Body of pancreas (tissue), 4 donors: ENCODE data around the gene GUCA2B. TPM values are rescaled to one million over a fixed set of nuclear protein-coding genes. Genes with fewer than 3 reads are reported as not detected.

ENCODE experiments used
- ATAC-seq: fragments of 150-250 bp; one replicate; pipeline ENCODE4 v1.9.1; 2016
- DNase-seq, 4 donors: peaks; one replicate each; pipeline ENCODE4 v3.0.0-alpha.2; 2019
- H3K27ac ChIP-seq, 4 donors: fragments of 200-600 bp; sonication (generic); 1 replicate in 3 of 4; 2 replicates in 1 of 4; pipeline versions ENCODE4 v1.5.1 to v1.6.1; 2016 to 2019; ENCODE audit warnings: mild to moderate bottlenecking in 1 of 4, mixed read lengths in 1 of 4, moderate library complexity in 1 of 4
- H3K27me3 ChIP-seq, 2 donors: fragments of 200-600 bp; sonication (generic); one replicate each; pipeline ENCODE4 v1.6.0; 2016; ENCODE audit warnings: mild to moderate bottlenecking in 1 of 2
- H3K36me3 ChIP-seq, 2 donors: fragments of 200-600 bp; sonication (generic); replicated peaks in 1 of 2; 2 replicates each; pipeline ENCODE4 v1.5.1; 2016; ENCODE audit warnings: low read depth in 2 of 2; ENCODE audit not compliant: insufficient read depth in 1 of 2
- H3K4me1 ChIP-seq: fragments of 200-600 bp; sonication (generic); one replicate; pipeline ENCODE4 v1.6.0; 2016
- H3K4me3 ChIP-seq, 2 donors: fragments of 200-600 bp; sonication (generic); 1 replicate in 1 of 2; 2 replicates in 1 of 2; pipeline ENCODE4 v1.5.1; 2016 to 2019
- H3K9me3 ChIP-seq, 3 donors: fragments of 200-600 bp; sonication (generic); 1 replicate in 2 of 3; 2 replicates in 1 of 3; pipeline ENCODE4 v1.5.1; 2016
- POLR2A ChIP-seq, 3 donors: fragments of 450-650 bp; IDR thresholded peaks; one replicate each; pipeline ENCODE4 v1.6.1; 2016; ENCODE audit warnings: antibody characterized with exemption in 3 of 3, mild to moderate bottlenecking in 2 of 3
- WGBS, 2 donors: methylation state at CpG; one replicate each; pipeline ENCODE4 v1.1.5; 2017; 5-methylcytosine and 5-hydroxymethylcytosine counted together
- intact Hi-C: fragments of 100-400 bp; cut with DNase I; formaldehyde crosslinking; loops from one replicate; pipeline ENCODE4 v1.15.1; 2023
- total RNA-seq, 2 donors: library from RNA; depleted of rRNA; stranded (reverse); fragments of >200 nt; gene quantifications; one replicate each; pipeline ENCODE4 v1.1.0, GENCODE V29; 2016
- TF ChIP-seq, protein P1 (sequence below), 7 experiments: fragments of 450-650 bp in 4 of 7; fragments of 200-600 bp in 3 of 7; sonication (generic) in 3 of 7; IDR thresholded peaks; one replicate each; pipeline ENCODE4 v1.5.1; 2016 to 2019; ENCODE audit warnings: antibody characterized with exemption in 7 of 7

The GUCA2B gene
- total RNA-seq, 2 donors from 2014 or later: not detected

DNA sequence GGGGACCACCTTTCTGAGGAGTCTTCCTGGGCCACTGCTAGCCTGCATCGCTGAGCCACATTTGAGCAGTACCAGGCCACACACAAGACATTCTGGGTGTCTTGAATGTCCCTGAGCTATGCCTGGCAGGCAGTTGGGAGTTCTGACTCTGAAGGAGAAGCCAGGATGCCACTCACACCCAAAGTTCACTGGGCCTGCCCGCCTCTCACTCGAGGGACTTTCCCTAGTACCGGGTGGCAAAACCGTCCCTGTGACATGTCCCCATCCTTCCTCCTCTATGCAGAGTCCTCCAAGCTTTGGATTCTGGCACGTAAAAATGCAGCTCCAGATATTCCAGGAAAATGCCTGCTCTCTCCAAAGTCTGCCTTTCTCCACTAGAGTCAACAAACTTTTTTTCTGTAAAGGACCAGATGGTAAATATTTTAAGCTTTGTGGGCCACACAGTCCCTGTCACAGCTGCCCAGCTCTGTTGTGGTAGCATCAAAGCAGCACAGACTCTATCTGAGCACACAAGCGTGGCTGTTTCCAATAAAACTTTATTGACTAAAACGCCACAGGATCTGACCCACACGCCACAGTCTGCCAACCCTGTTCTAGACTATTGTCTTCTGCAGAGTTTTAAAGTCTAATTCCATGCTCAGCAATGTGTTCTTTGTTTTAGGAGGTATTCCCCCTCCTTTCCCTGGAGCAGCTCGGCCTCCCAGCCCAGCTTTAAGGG lies 19.2 kb upstream of the GUCA2B start:
- WGBS, 2 donors: 75 to 86% methylated on average over 10 of the region's 10 CpGs
- H3K4me3 ChIP-seq: no peak overlapping the region
- ATAC-seq (no peak), DNase-seq (no peak)
- H3K9me3 ChIP-seq: no peaks in the 10 kb centered on the region
- TF ChIP-seq, protein P1, sequence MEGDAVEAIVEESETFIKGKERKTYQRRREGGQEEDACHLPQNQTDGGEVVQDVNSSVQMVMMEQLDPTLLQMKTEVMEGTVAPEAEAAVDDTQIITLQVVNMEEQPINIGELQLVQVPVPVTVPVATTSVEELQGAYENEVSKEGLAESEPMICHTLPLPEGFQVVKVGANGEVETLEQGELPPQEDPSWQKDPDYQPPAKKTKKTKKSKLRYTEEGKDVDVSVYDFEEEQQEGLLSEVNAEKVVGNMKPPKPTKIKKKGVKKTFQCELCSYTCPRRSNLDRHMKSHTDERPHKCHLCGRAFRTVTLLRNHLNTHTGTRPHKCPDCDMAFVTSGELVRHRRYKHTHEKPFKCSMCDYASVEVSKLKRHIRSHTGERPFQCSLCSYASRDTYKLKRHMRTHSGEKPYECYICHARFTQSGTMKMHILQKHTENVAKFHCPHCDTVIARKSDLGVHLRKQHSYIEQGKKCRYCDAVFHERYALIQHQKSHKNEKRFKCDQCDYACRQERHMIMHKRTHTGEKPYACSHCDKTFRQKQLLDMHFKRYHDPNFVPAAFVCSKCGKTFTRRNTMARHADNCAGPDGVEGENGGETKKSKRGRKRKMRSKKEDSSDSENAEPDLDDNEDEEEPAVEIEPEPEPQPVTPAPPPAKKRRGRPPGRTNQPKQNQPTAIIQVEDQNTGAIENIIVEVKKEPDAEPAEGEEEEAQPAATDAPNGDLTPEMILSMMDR (IDR thresholded peaks at IDR 0.05): no peak
- no peak for TF ChIP-seq POLR2A (IDR thresholded peaks at IDR 0.05)
- no peaks in the 10 kb centered on the region for H3K4me1 ChIP-seq
- intact Hi-C loops: no loop called here
- H3K36me3 ChIP-seq: no peaks in the 10 kb centered on the region
- no peak overlapping the region for H3K27ac ChIP-seq
- H3K27me3 ChIP-seq: no peaks in the 10 kb centered on the region

DNA sequence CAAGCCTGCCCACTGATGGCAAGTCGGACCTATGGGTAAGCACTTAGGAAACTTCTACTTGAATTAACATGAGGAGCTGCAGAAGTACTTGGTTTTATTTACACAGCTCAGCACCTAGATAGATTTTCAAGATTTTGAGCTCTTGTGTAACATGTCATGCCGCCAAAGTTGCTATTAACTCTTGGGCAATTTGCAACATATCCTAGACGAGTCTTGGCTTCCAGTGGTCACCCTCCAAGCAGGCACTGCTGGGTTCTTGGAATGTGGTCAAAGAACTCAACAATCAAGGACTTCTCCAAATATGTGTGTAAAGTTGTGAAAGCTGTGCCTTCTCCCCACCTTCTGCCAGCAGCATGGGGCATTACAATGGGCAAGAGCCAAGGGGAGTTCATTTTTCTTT lies 17.8 kb upstream of the GUCA2B start:
- TF ChIP-seq, protein P1 (IDR thresholded peaks at IDR 0.05): no peak
- TF ChIP-seq POLR2A (IDR thresholded peaks at IDR 0.05): no peak
- intact Hi-C loops: no loop called here
- H3K4me3 ChIP-seq: no peak overlapping the region
- no peaks in the 10 kb centered on the region for H3K4me1 ChIP-seq
- no peaks in the 10 kb centered on the region for H3K9me3 ChIP-seq
- no peak for ATAC-seq
- DNase-seq: no peak
- no peaks in the 10 kb centered on the region for H3K36me3 ChIP-seq
- 7 to 21% methylated on average over 3 of the region's 3 CpGs for WGBS, 2 donors
- no peak overlapping the region for H3K27ac ChIP-seq
- no peaks in the 10 kb centered on the region for H3K27me3 ChIP-seq

- no peaks in the 10 kb centered on the region for H3K4me1 ChIP-seq
- ATAC-seq (no peak), DNase-seq (no peak)
- H3K36me3 ChIP-seq: no peaks in the 10 kb centered on the region
- no peaks in the 10 kb centered on the region for H3K27me3 ChIP-seq
- H3K4me3 ChIP-seq: no peak overlapping the region
- intact Hi-C loops: no loop called here
- TF ChIP-seq, protein P1 (IDR thresholded peaks at IDR 0.05): no peak
- TF ChIP-seq POLR2A (IDR thresholded peaks at IDR 0.05): no peak
- H3K27ac ChIP-seq: no peak overlapping the region
- H3K9me3 ChIP-seq: no peaks in the 10 kb centered on the region
These were observed 16.7 kb upstream of the GUCA2B start for GRCh38 chr1:42136466-42136865.

- ATAC-seq (no peak), DNase-seq (no peak)
- intact Hi-C loops: no loop called here
These were observed 15.4 kb upstream of the GUCA2B start for GRCh38 chr1:42137766-42138165.

More at GRCh38 chr1:42137766-42138165, 15.4 kb upstream of the GUCA2B start:
- no peak overlapping the region for H3K4me3 ChIP-seq
- H3K27ac ChIP-seq: no peak overlapping the region
- WGBS, 2 donors: 83 to 84% methylated on average over 5 to 10 of the region's 10 CpGs
- TF ChIP-seq POLR2A (IDR thresholded peaks at IDR 0.05): no peak
- TF ChIP-seq, protein P1 (IDR thresholded peaks at IDR 0.05): no peak
- H3K27me3 ChIP-seq: no peaks in the 10 kb centered on the region
- H3K36me3 ChIP-seq: no peaks in the 10 kb centered on the region
- H3K9me3 ChIP-seq: no peaks in the 10 kb centered on the region
- H3K4me1 ChIP-seq: no peaks in the 10 kb centered on the region
